ENCODE measurements around the gene XXYLT1. TPM values are rescaled to one million over a fixed set of nuclear protein-coding genes. Genes with fewer than 3 reads are reported as not detected.
A peak's percentile ranks its signal among the peaks of the same experiment; 100 is the strongest.

Gene XXYLT1
- total and polyA plus RNA-seq, 2 donors from 2014 or later, result 5.7 to 10.7 TPM

- intact Hi-C loops (cut with DNase I), result loop anchor here (10.0 kb wide), 1 partner anchor 122 kb away; no protein-coding TSS in a partner anchor
- no peaks in the 10 kb centered on the region for H3K36me3 ChIP-seq (ENCODE audit: control insufficient read depth in 2 of 3, insufficient read depth in 3 of 3, low read length in 3 of 3)
- no peaks in the 10 kb centered on the region for H3K9me3 ChIP-seq (ENCODE audit: control insufficient read depth in 2 of 3, insufficient read depth in 1 of 3, low read length in 3 of 3)
- H3K4me3 ChIP-seq (ENCODE audit: low read length in 3 of 3), result no peak overlapping the region
- FAIRE-seq, result no peak
- peaks cover 0 to 4% (median 3%) of the 10 kb centered on the region in 3 donors for H3K4me1 ChIP-seq (ENCODE audit: control insufficient read depth in 2 of 3, insufficient read depth in 2 of 3, low read depth in 1 of 3, low read length in 3 of 3)
- peak in 1 of 5 donors; percentile 46 for DNase-seq
- TF ChIP-seq CTCF (IDR thresholded peaks at IDR 0.05; ENCODE audit: borderline replicate concordance, extremely low read depth, insufficient read depth), result no peak
- H3K27me3 ChIP-seq (ENCODE audit: control insufficient read depth, insufficient read depth, low read length), result no peaks in the 10 kb centered on the region
- no peak overlapping the region for H3K9ac ChIP-seq (ENCODE audit: low read length in 3 of 3)
- no peak overlapping the region for H3K27ac ChIP-seq (ENCODE audit: low read depth in 2 of 2, low read length in 2 of 2)
These were observed 147.7 kb downstream of the XXYLT1 start for GRCh38 chr3:195123281-195123691.

- no peak overlapping the region for H3K9ac ChIP-seq (ENCODE audit: low read length in 3 of 3)
- FAIRE-seq, result no peak
- intact Hi-C loops (cut with DNase I), result loop anchor here (10.0 kb wide), 1 partner anchor 123 kb away; no protein-coding TSS in a partner anchor
- no peaks in the 10 kb centered on the region for H3K27me3 ChIP-seq (ENCODE audit: control insufficient read depth, insufficient read depth, low read length)
- H3K9me3 ChIP-seq (ENCODE audit: control insufficient read depth in 2 of 3, insufficient read depth in 1 of 3, low read length in 3 of 3), result no peaks in the 10 kb centered on the region
- no peak for TF ChIP-seq CTCF (IDR thresholded peaks at IDR 0.05; ENCODE audit: borderline replicate concordance, extremely low read depth, insufficient read depth)
- no peak for DNase-seq
- H3K36me3 ChIP-seq (ENCODE audit: control insufficient read depth in 2 of 3, insufficient read depth in 3 of 3, low read length in 3 of 3), result no peaks in the 10 kb centered on the region
- peaks cover 0 to 8% (median 3%) of the 10 kb centered on the region in 3 donors for H3K4me1 ChIP-seq (ENCODE audit: control insufficient read depth in 2 of 3, insufficient read depth in 2 of 3, low read depth in 1 of 3, low read length in 3 of 3)
- no peak overlapping the region for H3K4me3 ChIP-seq (ENCODE audit: low read length in 3 of 3)
- H3K27ac ChIP-seq (ENCODE audit: low read depth in 2 of 2, low read length in 2 of 2), result no peak overlapping the region
These were observed 148.7 kb downstream of the XXYLT1 start for GRCh38 chr3:195122261-195122660.

- Histone ChIP-seq H3K36me3 (ENCODE audit: control insufficient read depth in 2 of 3, insufficient read depth in 3 of 3, low read length in 3 of 3) (no peaks in the 10 kb centered on the region), H3K27ac (ENCODE audit: low read depth in 2 of 2, low read length in 2 of 2) (peak overlapping the region in 1 of 2 donors; percentile 64)
These were observed 150.7 kb downstream of the XXYLT1 start for GRCh38 chr3:195120267-195120601.

More at GRCh38 chr3:195120267-195120601, 150.7 kb downstream of the XXYLT1 start:
- no peak for FAIRE-seq
- TF ChIP-seq CTCF (IDR thresholded peaks at IDR 0.05; ENCODE audit: borderline replicate concordance, extremely low read depth, insufficient read depth), result no peak
- intact Hi-C loops (cut with DNase I), result loop anchor here (10.0 kb wide), 1 partner anchor 125 kb away; no protein-coding TSS in a partner anchor
- Histone ChIP-seq H3K4me3 (ENCODE audit: low read length in 3 of 3) (no peak overlapping the region), H3K9ac (ENCODE audit: low read length in 3 of 3) (no peak overlapping the region), H3K9me3 (ENCODE audit: control insufficient read depth in 2 of 3, insufficient read depth in 1 of 3, low read length in 3 of 3) (no peaks in the 10 kb centered on the region), H3K27me3 (ENCODE audit: control insufficient read depth, insufficient read depth, low read length) (no peaks in the 10 kb centered on the region), H3K4me1 (ENCODE audit: control insufficient read depth in 2 of 3, insufficient read depth in 2 of 3, low read depth in 1 of 3, low read length in 3 of 3) (peaks cover 0 to 8% (median 3%) of the 10 kb centered on the region in 3 donors)
- no peak for DNase-seq
